ENCODE results near the gene ACTL10. TPM values are rescaled to one million over a fixed set of nuclear protein-coding genes. Genes with fewer than 3 reads are reported as not detected.

Gene ACTL10
- total and polyA plus RNA-seq, 11 donors = 0.13 to 1.1 (median 0.36) TPM

- ATAC-seq (no peak), DNase-seq (no peak)
- Histone ChIP-seq H3K4me3 (no peak overlapping the region), H3K9me3 (no peaks in the 10 kb centered on the region), H3K36me3 (peaks cover 0 to 34% (median 8%) of the 10 kb centered on the region in 9 donors), H3K27ac (no peak overlapping the region), H3K27me3 (no peaks in the 10 kb centered on the region), H3K4me1 (peaks cover 3 to 63% (median 46%) of the 10 kb centered on the region in 12 donors)
- no peak for TF ChIP-seq POLR2A (IDR thresholded peaks at IDR 0.05)
- no peak for TF ChIP-seq CTCF (IDR thresholded peaks at IDR 0.05)
- 87 to 95% (median 92%) methylated on average over 6 of the region's 6 CpGs for WGBS, 4 donors
- intact Hi-C loops (cut with DNase I) = loop anchor here in 2 of 10 donors (5.0 kb wide), 1 partner anchor 61 kb away; the partner anchor contains the start of gene ZNF341 (in 2 of the 2)
Observed at GRCh38 chr20:33670715-33671499, 4.2 kb downstream of the ACTL10 start.

GRCh38 chr20:33671573-33672288, 5.0 kb downstream of the ACTL10 start:
- Histone ChIP-seq H3K4me3 (no peak overlapping the region), H3K36me3 (peaks cover 0 to 34% (median 8%) of the 10 kb centered on the region in 9 donors), H3K4me1 (peaks cover 0 to 57% (median 41%) of the 10 kb centered on the region in 12 donors), H3K9me3 (no peaks in the 10 kb centered on the region), H3K27me3 (no peaks in the 10 kb centered on the region), H3K27ac (no peak overlapping the region)
- intact Hi-C loops (cut with DNase I) = loop anchor here in 2 of 10 donors (5.0 kb wide), 1 partner anchor 61 kb away; the partner anchor contains the start of gene ZNF341 (in 2 of the 2)
- no peak for ATAC-seq
- DNase-seq = peak in 1 of 5 donors; percentile 23
- TF ChIP-seq POLR2A (IDR thresholded peaks at IDR 0.05) = no peak
- TF ChIP-seq CTCF (IDR thresholded peaks at IDR 0.05) = no peak
- WGBS, 4 donors = 72 to 76% (median 74%) methylated on average over 8 of the region's 8 CpGs

- TF ChIP-seq POLR2A (IDR thresholded peaks at IDR 0.05) (no peak), CTCF (IDR thresholded peaks at IDR 0.05) (no peak)
- Histone ChIP-seq H3K36me3 (peaks cover 0 to 34% (median 8%) of the 10 kb centered on the region in 9 donors), H3K4me1 (peaks cover 0 to 52% (median 38%) of the 10 kb centered on the region in 12 donors), H3K9me3 (no peaks in the 10 kb centered on the region), H3K4me3 (peak overlapping the region in 11 of 12 donors; percentile 50 to 95 (median 76)), H3K27me3 (no peaks in the 10 kb centered on the region), H3K27ac (peak overlapping the region in 6 of 12 donors; percentile 85 to 93 (median 88))
- DNase-seq (peak in 2 of 5 donors; percentile 27 to 32), ATAC-seq (no peak)
- intact Hi-C loops (cut with DNase I) = loop anchor here in 2 of 10 donors (5.0 kb wide), 1 partner anchor 60 kb away; the partner anchor contains the start of gene ZNF341 (in 2 of the 2)
- 57 to 66% (median 63%) methylated on average over 17 of the region's 17 CpGs for WGBS, 4 donors
Observed at GRCh38 chr20:33672426-33673113, 5.8 kb downstream of the ACTL10 start.
